Esophagus squamous epithelium (tissue), 5 donors: ENCODE measurements around the gene RAN. TPM values are rescaled to one million over a fixed set of nuclear protein-coding genes. Genes with fewer than 3 reads are reported as not detected.

Source experiments
- DNase-seq: peaks from one replicate; lab custom pipeline; 2025; lab: John Stamatoyannopoulos, UW
- H3K27ac ChIP-seq, 4 donors: fragments of 200-600 bp; sonication (generic); one replicate each; pipeline ENCODE4 v1.5.1; 2016 to 2019; ENCODE audit warnings: mild to moderate bottlenecking in 1 of 4
- H3K27me3 ChIP-seq, 4 donors: fragments of 200-600 bp; sonication (generic); 1 replicate in 3 of 4; 2 replicates in 1 of 4; pipeline versions ENCODE4 v1.5.1 to v1.6.0; 2017 to 2021; ENCODE audit warnings: antibody characterized with exemption in 1 of 4
- H3K36me3 ChIP-seq, 3 donors: fragments of 200-600 bp; sonication (generic); one replicate each; pipeline ENCODE4 v1.5.1; 2016 to 2019
- H3K4me1 ChIP-seq, 3 donors: fragments of 200-600 bp; sonication (generic); one replicate each; pipeline ENCODE4 v1.5.1; 2017 to 2019
- H3K4me3 ChIP-seq, 4 donors: fragments of 200-600 bp; sonication (generic); 1 replicate in 3 of 4; 2 replicates in 1 of 4; pipeline ENCODE4 v1.5.1; 2016 to 2019; ENCODE audit warnings: mild to moderate bottlenecking in 2 of 4, moderate library complexity in 1 of 4
- H3K9me3 ChIP-seq, 3 donors: fragments of 200-600 bp; sonication (generic); one replicate each; pipeline ENCODE4 v1.5.1; 2016 to 2019
- CTCF ChIP-seq, 6 experiments: fragments of 450-650 bp in 4 of 6; fragments of 200-600 bp in 2 of 6; sonication (generic) in 2 of 6; IDR thresholded peaks; one replicate each; pipeline ENCODE4 v1.5.1; 2016 to 2019; ENCODE audit warnings: antibody characterized with exemption in 6 of 6, mild to moderate bottlenecking in 4 of 6, moderate library complexity in 4 of 6
- POLR2A ChIP-seq, 4 donors: fragments of 450-650 bp; IDR thresholded peaks; one replicate each; pipeline ENCODE4 v1.6.1; 2017; ENCODE audit warnings: antibody characterized with exemption in 4 of 4, mild to moderate bottlenecking in 4 of 4, moderate library complexity in 3 of 4
- WGBS, 2 donors: methylation state at CpG; one replicate each; pipeline ENCODE4 v1.1.5; 2018; 5-methylcytosine and 5-hydroxymethylcytosine counted together
- intact Hi-C: fragments of 100-400 bp; cut with DNase I; formaldehyde crosslinking; loops from one replicate; pipeline ENCODE4 v1.15.0; 2022
- total RNA-seq, 4 donors: library from RNA; depleted of rRNA; stranded (reverse); fragments of >200 nt; gene quantifications; one replicate each; pipeline ENCODE4 v1.1.0, GENCODE V29; 2016
- donor health status: DM: yes; HTN: yes; CAD: no.

The RAN gene
- total RNA-seq, 4 donors from 2014 or later: 204 to 375 (median 325) TPM

- peaks cover 0 to 27% (median 8%) of the 10 kb centered on the region in 3 donors for H3K4me1 ChIP-seq
- no peak overlapping the region for H3K4me3 ChIP-seq
- intact Hi-C loops: no loop called here
- no peaks in the 10 kb centered on the region for H3K27me3 ChIP-seq
- no peak overlapping the region for H3K27ac ChIP-seq
- WGBS, 2 donors: 66 to 77% methylated on average over 24 of the region's 24 CpGs
- peaks cover 0 to 42% (median 12%) of the 10 kb centered on the region in 3 donors for H3K36me3 ChIP-seq
- no peaks in the 10 kb centered on the region for H3K9me3 ChIP-seq
- TF ChIP-seq CTCF (IDR thresholded peaks at IDR 0.05) (no peak), POLR2A (IDR thresholded peaks at IDR 0.05) (no peak)
- DNase-seq: no peak
Measured at GRCh38 chr12:130878193-130879185, 6.6 kb downstream of the RAN start.

- H3K36me3 ChIP-seq: peaks cover 0 to 35% (median 12%) of the 10 kb centered on the region in 3 donors
- intact Hi-C loops: no loop called here
- peak overlapping the region in 1 of 4 donors; percentile 8 for H3K4me3 ChIP-seq
- DNase-seq: no peak
- H3K27ac ChIP-seq: no peak overlapping the region
- no peaks in the 10 kb centered on the region for H3K9me3 ChIP-seq
- 78 to 90% methylated on average over 12 to 13 of the region's 13 CpGs for WGBS, 2 donors
- TF ChIP-seq CTCF (IDR thresholded peaks at IDR 0.05) (no peak), POLR2A (IDR thresholded peaks at IDR 0.05) (no peak)
- peaks cover 0 to 19% (median under 1%) of the 10 kb centered on the region in 3 donors for H3K4me1 ChIP-seq
- no peaks in the 10 kb centered on the region for H3K27me3 ChIP-seq
Measured at GRCh38 chr12:130879212-130879686, 7.4 kb downstream of the RAN start.

- intact Hi-C loops: no loop called here
- peaks cover 0 to 13% (median 0%) of the 10 kb centered on the region in 3 donors for H3K4me1 ChIP-seq
- H3K9me3 ChIP-seq: no peaks in the 10 kb centered on the region
- no peaks in the 10 kb centered on the region for H3K27me3 ChIP-seq
- no peak for TF ChIP-seq POLR2A (IDR thresholded peaks at IDR 0.05)
- H3K4me3 ChIP-seq: peak overlapping the region in 1 of 4 donors; percentile 51
- H3K27ac ChIP-seq: no peak overlapping the region
- no peak for DNase-seq
- peaks cover 0 to 28% (median 11%) of the 10 kb centered on the region in 3 donors for H3K36me3 ChIP-seq
- WGBS, 2 donors: 55 to 61% methylated on average over 9 to 17 of the region's 17 CpGs
Measured at GRCh38 chr12:130879781-130880389, 8.0 kb downstream of the RAN start.

GRCh38 chr12:130880411-130880885 is 8.6 kb downstream of the RAN start:
- peaks cover 0 to 9% (median 0%) of the 10 kb centered on the region in 3 donors for H3K4me1 ChIP-seq
- DNase-seq: no peak
- no peaks in the 10 kb centered on the region for H3K9me3 ChIP-seq
- no peaks in the 10 kb centered on the region for H3K27me3 ChIP-seq
- intact Hi-C loops: no loop called here
- peaks cover 0 to 23% (median 5%) of the 10 kb centered on the region in 3 donors for H3K36me3 ChIP-seq
- WGBS, 2 donors: 31 to 40% methylated on average over 10 of the region's 10 CpGs
- TF ChIP-seq POLR2A (IDR thresholded peaks at IDR 0.05) (no peak), CTCF (IDR thresholded peaks at IDR 0.05) (no peak)
- H3K27ac ChIP-seq: no peak overlapping the region
- peak overlapping the region in 1 of 4 donors; percentile 51 for H3K4me3 ChIP-seq

- Histone ChIP-seq H3K27me3 (no peaks in the 10 kb centered on the region), H3K4me1 (peaks cover 0 to 9% (median 0%) of the 10 kb centered on the region in 3 donors), H3K4me3 (no peak overlapping the region), H3K9me3 (no peaks in the 10 kb centered on the region), H3K36me3 (peaks cover 0 to 17% (median 0%) of the 10 kb centered on the region in 3 donors), H3K27ac (no peak overlapping the region)
- DNase-seq: no peak
- no peak for TF ChIP-seq POLR2A (IDR thresholded peaks at IDR 0.05)
- intact Hi-C loops: no loop called here
- 74 to 91% methylated on average over 3 to 4 of the region's 5 CpGs for WGBS, 2 donors
Measured at GRCh38 chr12:130881046-130881445, 9.2 kb downstream of the RAN start.
